ENCODE results near the gene WBP1. TPM values are rescaled to one million over a fixed set of nuclear protein-coding genes. Genes with fewer than 3 reads are reported as not detected.

WBP1 gene
- total and polyA plus RNA-seq, 10 of the 15 experiments (the other 5 are each of a cell fraction or from before 2014, with no cell fraction given), result 4.2 to 76.8 (median 43.8) TPM

GRCh38 chr2:74444498-74445318 lies 13.5 kb upstream of the WBP1 start:
- Histone ChIP-seq H3K4me2 (ENCODE audit: control insufficient read depth, insufficient read depth) (no peak overlapping the region), H3K4me1 (ENCODE audit: control insufficient read depth, insufficient read depth, low read length) (peaks cover 15% of the 10 kb centered on the region), H2AFZ (ENCODE audit: control insufficient read depth, low read depth, low read length) (no peak overlapping the region), H3K36me3 (ENCODE audit: control insufficient read depth in 2 of 2, insufficient read depth in 2 of 2, low read length in 1 of 2) (no peaks in the 10 kb centered on the region), H3K9me3 (replicated peaks; ENCODE audit: control insufficient read depth, insufficient read depth, low read length) (no peaks in the 10 kb centered on the region), H3K79me2 (ENCODE audit: control insufficient read depth, insufficient read depth, low read length) (no peaks in the 10 kb centered on the region), H3K27ac (ENCODE audit: control insufficient read depth, insufficient read depth) (no peak overlapping the region), H4K20me1 (ENCODE audit: control insufficient read depth, insufficient read depth) (no peaks in the 10 kb centered on the region), H3K4me3 (no peak overlapping the region), H3K27me3 (replicated peaks in 1 of 2; ENCODE audit: control insufficient read depth in 2 of 2, insufficient read depth in 2 of 2, low read length in 1 of 2) (peaks cover 0 to 10% of the 10 kb centered on the region in 2 experiments; a peak in 3 of 4 replicates), H3K9ac (ENCODE audit: control insufficient read depth, insufficient read depth, low read length) (no peak overlapping the region)
- BruUV-seq (replicated peaks), result no TSS peak
- FAIRE-seq, result no peak
- DNase-seq (ENCODE audit: low read depth, low spot score), result no peak
- ChIA-PET RAD21 (ENCODE audit: unreplicated experiment) (interaction anchor here (0.9 to 1.0 kb wide), 2 partner anchors 10 to 53 kb away, joined by 3 to 4 read pairs; partner anchors contain the start of gene INO80B), CTCF (interaction anchor here (1.2 to 1.3 kb wide), 2 partner anchors 10 to 24 kb away, joined by 3 to 6 read pairs; partner anchors contain the start of gene INO80B), SMC1A (ENCODE audit: uncharacterized antibody, unreplicated experiment) (interaction anchor here (0.7 to 0.8 kb wide), 2 partner anchors 8 to 12 kb away, joined by 3 read pairs; no protein-coding TSS in a partner anchor), POLR2A (interaction anchor here (0.6 to 3.1 kb wide), 2 partner anchors 10 to 22 kb away, joined by 3 to 16 read pairs; partner anchors contain the start of gene INO80B)
- in situ Hi-C loops (cut with MboI), result no loop called here
- ATAC-seq, result no peak
- 2% methylated on average over 5 of the region's 5 CpGs for WGBS (ENCODE audit: insufficient coverage, insufficient replicate concordance, low lambda C conversion rate, missing lambda C conversion rate)
- intact Hi-C loops (cut with micrococcal nuclease; ENCODE audit: unreplicated experiment), result no loop called here
- TF ChIP-seq USF1 (IDR thresholded peaks at IDR 0.05; ENCODE audit: borderline replicate concordance, extremely low read length, insufficient read depth, low read depth, low read length) (no peak), NKRF (conservative IDR thresholded peaks at IDR 0.05) (no peak), ASH2L (IDR thresholded peaks at IDR 0.05; ENCODE audit: borderline replicate concordance, low read depth) (no peak), EGR1 (IDR thresholded peaks at IDR 0.05; ENCODE audit: borderline replicate concordance in 1 of 2, low read depth in 2 of 2, low read length in 2 of 2) (no peak), ESRRA (IDR thresholded peaks at IDR 0.05; ENCODE audit: low read length) (no peak), ZNF384 (IDR thresholded peaks at IDR 0.05; ENCODE audit: borderline replicate concordance, low read depth, low read length) (no peak), YBX1 (IDR thresholded peaks at IDR 0.05) (no peak), IRF5 (IDR thresholded peaks at IDR 0.05; ENCODE audit: borderline replicate concordance) (no peak), EED (IDR thresholded peaks at IDR 0.05; ENCODE audit: low read depth) (no peak), ZBTB11 (CRISPR knock-in tag; IDR thresholded peaks at IDR 0.05) (no peak), LARP7 (IDR thresholded peaks at IDR 0.05) (no peak), IKZF1 (conservative IDR thresholded peaks at IDR 0.05) (no peak), ELK1 (IDR thresholded peaks at IDR 0.05; ENCODE audit: low read depth, low read length) (no peak)
